Epithelial cell of prostate (primary cell): ENCODE data around the gene RAB11B.
"Not testable (repeated sequence)": the region's sequence is repeated elsewhere in the genome, so short reads cannot be mapped to it uniquely, and the experiment has no call there.

Source experiments
- DNase-seq: peaks from one replicate; pipeline ENCODE4 v3.0.0-alpha.2; 2011; ENCODE audit warnings: low read depth, low spot score
- H3K27ac ChIP-seq: fragments of 450-650 bp; 2 replicates; pipeline ENCODE4 v1.5.1; 2017; ENCODE audit warnings: mild to moderate bottlenecking

Gene RAB11B

GRCh38 chr19:8389891-8390616 is at the start of gene RAB11B:
TSS of gene RAB11B (plus strand) at chr19:8390360. CDS start at chr19:8390417, 57 bp downstream.
- DNase-seq = peak; percentile 100
- H3K27ac ChIP-seq = peak within 1 kb of the TSS; percentile 96

DNA sequence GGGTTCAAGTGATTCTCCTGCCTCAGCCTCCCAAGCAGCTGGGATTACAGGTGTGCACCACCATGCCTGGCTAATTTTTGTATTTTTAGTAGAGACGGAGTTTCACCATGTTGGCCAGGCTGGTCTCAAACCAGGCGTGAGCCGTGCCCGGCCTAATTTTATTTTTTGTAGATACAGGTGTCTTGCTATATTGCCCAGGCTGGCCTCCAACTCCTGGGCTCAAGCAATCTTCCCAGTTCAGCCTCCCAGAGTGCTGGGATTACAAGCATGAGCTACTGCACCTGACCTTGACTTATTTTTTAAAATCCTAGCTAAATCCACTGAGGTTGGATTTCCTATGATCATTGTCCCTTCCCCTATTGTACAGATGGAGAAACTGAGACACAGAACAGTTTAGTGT is 48.7 kb upstream of the RAB11B start:
- not testable (repeated sequence) for H3K27ac ChIP-seq, DNase-seq

GRCh38 chr19:8342316-8342683 is 47.9 kb upstream of the RAB11B start:
- H3K27ac ChIP-seq = no peak overlapping the region
- DNase-seq = no peak

- DNase-seq = peak; percentile 78
- H3K27ac ChIP-seq = no peak within 1 kb of the TSS
Measured at GRCh38 chr19:8342684-8343482, 47.3 kb upstream of the RAB11B start, which contains the start of gene KANK3. TSS of gene KANK3 (minus strand) at chr19:8343262. CDS start at chr19:8337828, 5,434 bp downstream.

DNA sequence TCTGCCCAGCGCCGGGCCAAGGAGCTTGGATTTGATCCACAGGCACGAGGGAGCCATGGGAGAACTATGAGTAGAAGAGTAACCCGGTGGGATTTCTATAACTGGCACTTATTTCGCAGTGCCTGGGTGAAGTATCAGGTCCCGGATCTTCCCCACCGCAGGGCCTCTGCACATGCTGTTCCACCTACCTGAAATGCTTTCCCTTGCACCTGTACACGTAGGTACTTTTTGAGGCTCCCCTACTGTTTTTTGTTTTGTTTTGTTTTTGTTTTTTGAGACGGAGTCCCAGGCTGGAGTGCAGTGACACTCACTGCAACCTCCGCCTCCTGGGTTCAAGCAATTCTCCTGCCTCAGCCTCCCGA is 46.7 kb upstream of the RAB11B start:
- DNase-seq = no peak
- H3K27ac ChIP-seq = no peak overlapping the region

DNA sequence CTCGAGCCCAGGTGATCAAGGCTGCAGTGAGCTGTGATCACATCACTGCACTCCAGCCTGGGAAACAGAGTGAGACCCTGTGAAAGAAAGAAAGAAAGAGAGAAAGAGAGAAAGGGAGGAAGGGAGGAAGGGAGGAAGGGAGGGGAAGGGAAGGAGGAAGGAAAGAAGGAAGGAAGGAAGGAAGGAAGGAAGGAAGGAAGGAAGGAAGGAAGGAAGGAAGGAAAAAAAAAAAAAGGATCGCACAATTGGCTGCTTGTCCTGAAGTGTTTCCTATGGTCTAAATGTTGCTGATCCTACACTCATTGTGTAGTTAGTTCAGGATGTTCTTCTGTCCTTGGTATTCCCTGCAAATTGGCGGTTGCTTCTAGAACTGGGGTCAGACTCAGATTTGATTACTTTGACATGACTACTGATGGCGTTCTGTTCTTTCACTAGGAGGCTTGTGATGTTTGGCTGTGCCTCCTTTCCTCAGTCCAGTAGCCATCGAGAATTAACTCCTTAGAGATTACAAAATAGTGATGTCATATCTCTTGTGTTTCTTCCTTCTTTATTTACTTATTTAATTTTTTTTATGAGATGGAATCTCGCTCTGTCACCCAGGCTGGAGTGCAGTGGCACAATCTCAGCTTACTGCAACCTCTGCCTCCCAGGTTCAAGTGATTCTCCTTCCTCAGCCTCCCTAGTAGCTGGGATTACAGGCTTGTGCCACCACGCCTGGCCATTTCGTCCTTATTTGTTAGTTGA is 40.4 kb upstream of the RAB11B start:
- not testable (repeated sequence) for H3K27ac ChIP-seq, DNase-seq

DNA sequence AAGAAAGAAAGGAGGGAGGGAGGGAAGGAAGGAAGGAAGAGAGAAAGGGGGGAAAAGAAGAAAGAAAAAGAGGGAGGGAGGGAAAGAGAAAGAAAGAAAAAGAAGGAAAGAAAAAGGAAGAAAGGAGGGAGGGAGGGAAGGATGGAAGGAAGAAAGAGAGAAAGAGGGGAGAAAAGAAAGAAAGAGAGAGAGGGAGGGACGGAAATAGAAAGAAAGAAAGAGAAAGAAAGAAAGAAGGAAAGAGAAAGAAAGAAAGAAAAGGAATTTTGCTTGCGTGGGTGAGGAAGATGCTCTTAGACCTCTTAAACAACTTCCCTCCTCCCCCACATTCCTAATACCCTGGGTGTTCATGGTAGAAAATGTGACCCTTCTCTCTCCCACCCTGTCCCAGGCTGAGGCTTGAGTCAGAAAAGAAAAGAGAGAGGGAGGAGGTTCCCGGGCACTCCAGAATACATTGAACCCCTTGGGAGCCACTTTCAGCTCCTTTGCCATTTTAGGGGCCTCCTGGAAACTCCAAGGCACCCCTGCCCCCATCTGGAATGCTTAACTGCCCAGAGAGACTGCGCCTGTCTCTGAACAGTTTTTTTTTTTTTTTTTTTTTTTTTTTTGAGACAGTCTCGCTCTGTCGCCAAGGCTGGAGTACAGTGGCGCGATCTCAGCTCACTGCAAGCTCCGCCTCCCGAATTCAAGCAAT is 37.9 kb upstream of the RAB11B start:
- DNase-seq = no peak
- H3K27ac ChIP-seq = no peak overlapping the region

DNA sequence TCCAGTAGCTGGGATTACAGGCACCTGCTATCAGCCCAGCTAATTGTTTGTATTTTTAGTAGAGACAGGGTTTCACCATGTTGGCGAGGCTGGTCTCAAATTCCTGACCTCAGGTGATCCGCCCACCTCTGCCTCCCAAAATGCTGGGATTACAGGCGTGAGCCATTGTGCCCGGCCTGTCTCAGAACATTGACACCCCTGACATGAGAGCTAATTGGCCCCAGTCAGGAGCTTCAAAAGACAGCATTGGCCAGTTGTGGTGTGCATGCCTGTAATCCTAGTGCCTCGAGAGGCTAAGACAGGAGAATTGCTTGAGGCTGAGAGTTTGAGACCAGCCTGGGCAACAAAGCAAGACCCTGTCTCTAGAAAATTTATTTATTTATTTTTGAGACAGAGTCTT is 37.3 kb upstream of the RAB11B start:
- not testable (repeated sequence) for DNase-seq, H3K27ac ChIP-seq

DNA sequence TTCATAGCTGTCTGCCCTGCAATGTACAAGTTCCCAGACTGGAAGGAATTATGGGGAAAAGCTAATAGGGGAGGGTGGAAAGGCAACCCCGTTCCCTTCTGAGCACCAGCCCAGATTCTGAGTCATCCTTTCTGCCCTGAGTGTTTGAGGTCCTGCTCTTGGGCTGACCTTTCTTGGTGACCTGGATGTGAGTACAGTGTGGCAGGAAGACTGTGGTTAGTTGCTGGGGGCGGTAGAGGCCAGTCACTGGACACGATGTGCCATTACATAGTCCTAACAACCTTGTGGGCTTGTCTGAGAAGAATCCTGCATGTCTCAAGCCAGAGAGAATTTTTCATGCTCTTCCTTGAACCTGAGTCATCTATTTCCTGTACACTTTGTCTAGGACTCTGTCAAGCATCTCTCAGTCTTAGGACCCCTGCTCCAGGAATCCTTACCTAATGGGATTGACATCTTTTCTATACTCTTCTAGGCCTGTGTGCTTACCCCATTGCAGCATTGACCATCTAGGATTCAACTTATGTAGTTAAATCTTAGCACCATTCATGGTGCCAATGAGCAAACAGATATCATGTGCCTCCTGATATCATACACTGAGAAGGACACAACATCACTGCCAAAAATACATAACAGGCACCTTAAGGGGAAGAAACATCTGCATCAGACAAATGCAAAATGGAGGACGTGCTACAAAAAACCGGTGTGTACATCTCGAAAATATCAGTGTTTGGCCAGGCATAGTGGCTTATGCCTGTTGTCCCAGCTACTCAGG is 34.3 kb upstream of the RAB11B start:
- peak; percentile 45 for DNase-seq

DNA sequence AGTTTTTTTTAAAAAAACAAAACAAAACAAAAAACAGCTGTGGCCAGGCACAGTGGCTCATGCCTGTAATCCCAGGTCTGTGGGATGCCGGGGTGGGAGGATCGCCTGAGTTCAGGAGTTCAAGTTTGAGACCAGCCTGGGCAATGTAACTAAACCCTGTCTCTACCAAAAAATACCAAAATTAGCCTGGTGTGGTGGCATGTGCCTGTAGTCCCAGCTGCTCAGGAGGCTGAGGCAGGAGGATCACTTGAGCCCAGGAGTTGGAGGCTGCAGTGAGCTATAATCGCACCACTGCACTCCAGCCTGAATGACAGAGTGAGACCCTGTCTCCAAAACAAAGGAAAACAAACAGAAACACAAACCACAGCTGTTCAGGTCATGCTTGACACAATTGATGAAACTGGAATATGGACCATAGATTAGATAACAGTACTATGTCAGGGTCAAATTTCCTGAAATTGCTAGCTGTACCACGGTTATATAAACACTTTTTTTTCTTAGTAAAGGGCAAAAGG is 33.1 kb upstream of the RAB11B start:
- H3K27ac ChIP-seq = peak overlapping the region; percentile 81
- DNase-seq = no peak

More for the DNA sequence above, 34.3 kb upstream of the RAB11B start:
- H3K27ac ChIP-seq = peak overlapping the region; percentile 81

DNA sequence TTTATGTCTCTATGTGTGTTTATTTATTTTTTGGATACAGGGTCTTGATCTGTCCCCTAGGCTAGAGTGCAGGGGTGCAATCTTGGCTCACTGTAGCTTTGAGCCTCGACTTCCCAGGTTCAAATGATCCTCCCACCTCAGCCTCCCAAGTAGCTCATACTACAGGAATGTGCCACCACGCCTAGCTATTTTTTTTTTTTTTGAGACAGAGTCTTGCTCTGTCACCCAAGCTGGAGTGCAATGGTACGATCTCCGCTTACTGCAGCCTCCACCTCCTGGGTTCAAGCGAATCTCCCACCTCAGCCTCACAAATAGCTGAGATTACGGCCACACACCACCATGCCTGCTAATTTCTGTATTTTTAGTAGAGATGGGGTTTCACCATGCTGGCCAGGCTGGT is 31.2 kb upstream of the RAB11B start:
- DNase-seq = no peak

DNA sequence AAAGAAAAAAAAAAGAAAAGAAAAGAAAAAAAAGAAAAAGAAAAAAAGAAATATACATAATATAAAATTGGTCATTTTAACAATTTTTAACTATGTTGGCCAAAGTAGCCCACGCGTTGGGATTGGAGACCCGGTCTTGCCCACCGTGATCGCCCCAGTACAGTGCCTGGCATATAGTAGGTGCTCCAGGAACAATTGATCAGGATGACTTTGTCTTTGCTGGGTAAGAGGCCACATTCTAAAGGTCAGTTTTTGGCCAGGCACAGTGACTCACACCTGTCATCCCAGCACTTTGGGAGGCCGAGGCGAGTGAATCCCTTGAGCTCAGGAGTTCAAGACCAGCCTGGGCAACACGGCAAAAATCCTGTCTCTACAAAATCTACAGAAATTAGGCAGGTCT is 30.0 kb upstream of the RAB11B start:
- H3K27ac ChIP-seq = no peak overlapping the region
- no peak for DNase-seq

More for the DNA sequence above, 31.2 kb upstream of the RAB11B start:
- no peak overlapping the region for H3K27ac ChIP-seq

DNA sequence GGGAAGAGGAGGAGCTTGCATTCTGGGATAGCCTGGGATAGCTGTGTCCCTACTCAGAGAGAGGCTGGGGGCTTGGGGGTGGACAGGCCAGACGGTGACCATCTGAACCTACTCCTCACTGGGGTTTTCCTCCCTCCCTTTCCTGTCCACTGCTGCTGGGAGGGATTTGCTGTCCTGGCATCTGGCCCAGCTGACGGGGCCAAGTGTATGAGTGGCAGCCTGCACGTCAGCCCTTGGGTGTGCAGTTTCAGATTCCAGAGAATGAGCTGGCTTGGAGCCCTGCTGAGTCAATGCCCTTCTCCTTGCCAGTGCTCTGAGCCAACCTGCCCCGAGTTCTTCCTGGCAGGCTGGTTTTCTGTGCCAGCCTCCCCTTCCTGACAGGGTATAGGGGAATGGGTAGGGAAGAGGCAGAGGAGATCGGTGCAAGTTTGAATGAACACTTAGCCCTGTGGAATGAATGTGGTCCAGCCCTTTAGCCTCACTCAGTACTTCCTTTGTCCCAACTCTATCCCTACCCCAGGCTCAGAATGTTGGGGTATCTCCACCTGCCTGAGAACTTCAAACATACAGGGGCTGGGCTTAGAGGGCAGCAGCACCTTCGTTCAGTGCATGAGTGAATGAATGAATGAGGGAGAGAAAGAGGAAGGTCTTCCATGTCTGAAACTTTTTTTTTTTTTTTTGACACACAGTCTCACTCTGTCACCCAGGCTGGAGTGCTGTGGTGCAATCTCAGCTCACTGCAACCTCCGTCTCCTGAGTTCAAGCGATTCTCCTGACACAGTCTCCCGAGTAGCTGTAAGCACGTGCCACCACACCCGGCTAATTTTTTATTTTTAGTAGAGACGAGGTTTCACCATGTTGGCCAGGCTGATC is 28.0 kb upstream of the RAB11B start:
- DNase-seq = peak; percentile 98
- peak overlapping the region; percentile 98 for H3K27ac ChIP-seq

- peak; percentile 53 for DNase-seq
- peak within 1 kb of the TSS; percentile 98 for H3K27ac ChIP-seq
Measured at GRCh38 chr19:8363803-8364771, 26.1 kb upstream of the RAB11B start, which contains the start of gene ANGPTL4. TSS of gene ANGPTL4 (plus strand) at chr19:8364155. CDS start at chr19:8364322, 167 bp downstream.

DNA sequence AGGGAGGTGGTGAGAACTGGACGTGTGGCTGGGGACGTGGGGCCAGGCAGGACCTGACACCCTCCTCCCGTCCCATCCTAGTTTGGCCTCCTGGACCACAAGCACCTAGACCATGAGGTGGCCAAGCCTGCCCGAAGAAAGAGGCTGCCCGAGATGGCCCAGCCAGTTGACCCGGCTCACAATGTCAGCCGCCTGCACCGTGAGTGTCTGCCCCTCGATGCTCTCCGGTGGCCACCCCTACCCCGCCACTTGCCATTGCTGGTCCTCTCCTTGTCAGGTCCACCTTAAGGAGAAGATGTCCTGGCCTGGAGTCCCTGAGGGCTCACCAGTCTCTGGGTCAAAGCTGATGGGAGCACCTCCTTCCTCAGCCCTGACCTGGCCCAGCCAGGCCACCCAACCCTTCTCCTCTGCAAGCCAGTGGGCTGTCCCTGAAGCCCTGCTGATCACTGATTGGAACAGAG is 24.0 kb upstream of the RAB11B start:
- H3K27ac ChIP-seq = no peak overlapping the region
- DNase-seq = no peak

DNA sequence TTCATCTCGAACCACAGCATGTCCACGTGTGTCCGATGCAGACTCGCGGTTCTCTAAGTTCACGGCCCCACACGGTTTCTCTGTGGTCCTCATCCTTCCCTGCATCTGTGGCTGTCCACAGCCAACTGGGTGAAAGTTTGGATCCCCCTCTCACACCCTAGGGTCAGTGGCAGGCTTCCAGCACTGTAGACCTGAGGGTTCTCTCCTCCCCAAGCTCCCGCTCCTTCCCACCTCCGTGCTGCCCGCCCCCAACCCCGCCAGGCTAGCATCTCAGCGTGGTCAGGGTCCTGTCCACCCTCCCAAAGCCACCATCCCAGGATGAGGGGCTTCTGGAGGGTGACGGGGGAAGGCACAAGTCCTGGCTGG is 23.2 kb upstream of the RAB11B start:
- no peak for DNase-seq
- H3K27ac ChIP-seq = no peak overlapping the region
